Measurements from ENCODE around the gene PDIA5.

- TF ChIP-seq CTCF (IDR thresholded peaks at IDR 0.05) (no peak), POLR2AphosphoS5 (IDR thresholded peaks at IDR 0.05; ENCODE audit: low read depth, low read length) (no peak), SIN3A (IDR thresholded peaks at IDR 0.05; ENCODE audit: borderline replicate concordance, insufficient read depth, low read depth, low read length) (no peak), REST (IDR thresholded peaks at IDR 0.05; ENCODE audit: insufficient read depth in 1 of 2, low read depth in 2 of 2, low read length in 1 of 2) (no peak)
These were observed 86.5 kb downstream of the PDIA5 start for GRCh38 chr3:123153125-123154019.
